IMR-90 (cell line): ENCODE data around the gene PRPS2. TPM values are rescaled to one million over a fixed set of nuclear protein-coding genes. Genes with fewer than 3 reads are reported as not detected.

Source experiments
- ATAC-seq: fragments of 200-7000 bp; cut with Tn5 transposase; 2 replicates; pipeline ENCODE4 v1.9.1; 2020; ENCODE audit warnings: low read depth, mild to moderate bottlenecking, moderate library complexity
- BruUV-seq: library from RNA; stranded (reverse); fragments of 400-500 nt; replicated peaks from 2 replicates; lab custom pipeline; 2021; lab: Mats Ljungman, UMichigan
- CTCF ChIA-PET: fragments of 300-600 bp; formaldehyde crosslinking; extraction: SDS; loops from one replicate; lab custom pipeline; 2021; ENCODE audit warnings: antibody characterized with exemption; lab: Yijun Ruan, JAX
- POLR2A ChIA-PET: fragments of 300-600 bp; sonication (Branson Sonifier 250); formaldehyde crosslinking; loops from one replicate; lab custom pipeline; 2022; ENCODE audit warnings: antibody characterized with exemption; ENCODE audit not compliant: unreplicated experiment; lab: Charles Lee
- DNase-seq: peaks from one replicate; pipeline ENCODE4 v3.0.0; 2013
- H2AFZ ChIP-seq: replicated peaks from 2 replicates; pipeline ENCODE3; 2013; ENCODE audit warnings: low read length, mild to moderate bottlenecking; ENCODE audit not compliant: poor library complexity
- H2AK5ac ChIP-seq: 2 replicates; pipeline ENCODE4 v1.6.1; 2013; ENCODE audit warnings: low read depth, low read length, inconsistent platforms
- H2AK9ac ChIP-seq: replicated peaks from 2 replicates; pipeline ENCODE3; 2013; ENCODE audit warnings: mild to moderate bottlenecking, low read depth, low read length, moderate library complexity; ENCODE audit not compliant: poor library complexity
- H2BK120ac ChIP-seq: 2 replicates; pipeline ENCODE4 v1.6.1; 2013; ENCODE audit warnings: low read depth, low read length, inconsistent platforms
- H2BK15ac ChIP-seq: 3 replicates; pipeline ENCODE4 v1.6.1; 2013; ENCODE audit warnings: low read depth, low read length, inconsistent platforms
- H2BK20ac ChIP-seq: 2 replicates; pipeline ENCODE4 v1.6.1; 2013; ENCODE audit warnings: low read depth, mild to moderate bottlenecking, inconsistent platforms, low read length, moderate library complexity
- H2BK5ac ChIP-seq: 2 replicates; pipeline ENCODE4 v1.6.1; 2013; ENCODE audit warnings: mild to moderate bottlenecking, low read depth, low read length, inconsistent platforms; ENCODE audit not compliant: poor library complexity, severe bottlenecking
- H3K14ac ChIP-seq: replicated peaks from 2 replicates; pipeline ENCODE4 v1.6.1; 2013; ENCODE audit warnings: low read depth, low read length, inconsistent platforms
- H3K18ac ChIP-seq: 2 replicates; pipeline ENCODE4 v1.6.1; 2013; ENCODE audit warnings: low read depth, low read length, control low read depth
- H3K23ac ChIP-seq: 2 replicates; pipeline ENCODE4 v1.6.1; 2013; ENCODE audit warnings: low read depth, low read length, inconsistent platforms
- H3K27ac ChIP-seq: 2 replicates; pipeline ENCODE4 v1.5.1; 2013; ENCODE audit warnings: mild to moderate bottlenecking, control low read depth, low read length; ENCODE audit not compliant: insufficient read depth
- H3K27me3 ChIP-seq: 2 replicates; pipeline ENCODE4 v1.6.1; 2013; ENCODE audit warnings: low read length; ENCODE audit not compliant: control insufficient read depth, insufficient read depth
- H3K36me3 ChIP-seq: 2 replicates; pipeline ENCODE4 v1.6.1; 2013; ENCODE audit warnings: low read length, mixed read lengths; ENCODE audit not compliant: control insufficient read depth, insufficient read depth
- H3K4ac ChIP-seq: 2 replicates; pipeline ENCODE4 v1.6.1; 2013; ENCODE audit warnings: low read depth, low read length, inconsistent platforms
- H3K4me1 ChIP-seq: 2 replicates; pipeline ENCODE4 v1.6.1; 2013; ENCODE audit warnings: low read length, mixed read lengths; ENCODE audit not compliant: control insufficient read depth, insufficient read depth
- H3K4me2 ChIP-seq: 2 replicates; pipeline ENCODE4 v1.6.1; 2013; ENCODE audit warnings: low read depth, mild to moderate bottlenecking, control low read depth, low read length, moderate library complexity
- H3K4me3 ChIP-seq: 2 replicates; pipeline ENCODE4 v1.5.1; 2013; ENCODE audit warnings: low read depth, mild to moderate bottlenecking, control low read depth, low read length, moderate library complexity; ENCODE audit not compliant: insufficient read depth
- H3K56ac ChIP-seq: 2 replicates; pipeline ENCODE4 v1.6.1; 2013; ENCODE audit warnings: low read length, inconsistent platforms; ENCODE audit not compliant: insufficient read depth; ENCODE audit errors: extremely low read depth
- H3K79me1 ChIP-seq, 2 experiments: 2 replicates each; pipeline ENCODE4 v1.6.1; 2013; ENCODE audit warnings: low read length in 2 of 2, inconsistent platforms in 1 of 2, low read depth in 1 of 2
- H3K9ac ChIP-seq: 2 replicates; pipeline ENCODE4 v1.6.1; 2013; ENCODE audit warnings: low read depth, low read length, control low read depth
- H3K9me1 ChIP-seq: 2 replicates; pipeline ENCODE4 v1.6.1; 2013; ENCODE audit warnings: low read length, inconsistent platforms; ENCODE audit not compliant: insufficient read depth
- H3K9me3 ChIP-seq: 2 replicates; pipeline ENCODE4 v1.6.1; 2013; ENCODE audit warnings: low read length; ENCODE audit not compliant: control insufficient read depth, insufficient read depth
- H4K20me1 ChIP-seq: 2 replicates; pipeline ENCODE4 v1.6.1; 2013; ENCODE audit warnings: low read length, inconsistent platforms; ENCODE audit not compliant: insufficient read depth
- H4K5ac ChIP-seq: 2 replicates; pipeline ENCODE4 v1.6.1; 2013; ENCODE audit warnings: mild to moderate bottlenecking, low read depth, low read length, control low read depth
- H4K8ac ChIP-seq, 2 experiments: 2 replicates each; pipeline ENCODE4 v1.6.1; 2013; ENCODE audit warnings: low read depth in 2 of 2, low read length in 2 of 2, control low read depth in 1 of 2, inconsistent platforms in 1 of 2
- H4K91ac ChIP-seq: 2 replicates; pipeline ENCODE4 v1.6.1; 2013; ENCODE audit warnings: low read depth, low read length, inconsistent platforms; ENCODE audit not compliant: insufficient read depth
- BHLHE40 ChIP-seq: fragments of 150-350 bp; IDR thresholded peaks from 2 replicates; pipeline ENCODE4 v1.6.1; 2016; ENCODE audit warnings: mild to moderate bottlenecking, low read depth, low read length
- CEBPB ChIP-seq: IDR thresholded peaks from 2 replicates; pipeline ENCODE4 v1.6.1; 2012; ENCODE audit warnings: low read depth, low read length, improper control_type of control experiment
- CHD1 ChIP-seq: IDR thresholded peaks from 2 replicates; pipeline ENCODE4 v1.6.1; 2012; ENCODE audit warnings: low read depth, low read length, improper control_type of control experiment
- CTCF ChIP-seq: conservative IDR thresholded peaks from 2 replicates; pipeline ENCODE4 v1.5.1; 2012; ENCODE audit warnings: mild to moderate bottlenecking, low read depth, low read length, improper control_type of control experiment
- ELK1 ChIP-seq: fragments of 150-350 bp; IDR thresholded peaks from 2 replicates; pipeline ENCODE4 v1.6.1; 2016; ENCODE audit warnings: low read depth, mild to moderate bottlenecking, low read length, moderate library complexity, borderline replicate concordance
- FOS ChIP-seq: fragments of 150-350 bp; IDR thresholded peaks from 2 replicates; pipeline ENCODE4 v1.6.1; 2016; ENCODE audit warnings: low read depth, low read length
- MAFK ChIP-seq: IDR thresholded peaks from 2 replicates; pipeline ENCODE4 v1.6.1; 2012; ENCODE audit warnings: low read depth, low read length, improper control_type of control experiment
- MAZ ChIP-seq: IDR thresholded peaks from 2 replicates; pipeline ENCODE4 v1.6.1; 2012; ENCODE audit warnings: low read depth, mild to moderate bottlenecking, low read length, improper control_type of control experiment, moderate library complexity, borderline replicate concordance
- MXI1 ChIP-seq: IDR thresholded peaks from 2 replicates; pipeline ENCODE4 v1.6.1; 2012; ENCODE audit warnings: low read depth, mild to moderate bottlenecking, low read length, moderate library complexity, borderline replicate concordance
- NFE2L2 ChIP-seq: fragments of 150-350 bp; IDR thresholded peaks from 2 replicates; pipeline ENCODE4 v1.6.1; 2016; ENCODE audit warnings: low read depth, mild to moderate bottlenecking, low read length
- POLR2A ChIP-seq: IDR thresholded peaks from 2 replicates; pipeline ENCODE4 v1.6.1; 2012; ENCODE audit warnings: mild to moderate bottlenecking, low read depth, low read length
- RAD21 ChIP-seq: IDR thresholded peaks from 2 replicates; pipeline ENCODE4 v1.6.1; 2012; ENCODE audit warnings: low read length, improper control_type of control experiment
- RCOR1 ChIP-seq: IDR thresholded peaks from 2 replicates; pipeline ENCODE4 v1.6.1; 2012; ENCODE audit warnings: mild to moderate bottlenecking, low read length, improper control_type of control experiment; ENCODE audit not compliant: insufficient replicate concordance
- RFX5 ChIP-seq: IDR thresholded peaks from 2 replicates; pipeline ENCODE4 v1.8.0; 2012; ENCODE audit warnings: low read depth, mild to moderate bottlenecking, low read length, moderate library complexity
- SMC3 ChIP-seq: fragments of 150-350 bp; IDR thresholded peaks from 2 replicates; pipeline ENCODE4 v1.6.1; 2016; ENCODE audit warnings: low read depth, mild to moderate bottlenecking, antibody characterized with exemption, low read length, moderate library complexity
- USF2 ChIP-seq: fragments of 150-350 bp; IDR thresholded peaks from 2 replicates; pipeline ENCODE4 v1.6.1; 2017; ENCODE audit warnings: mild to moderate bottlenecking, antibody characterized with exemption, low read length, low read depth
- WGBS, 2 experiments: methylation state at CpG; one replicate each; pipeline versions ENCODE4 v1.1.5 to v1.1.7; 2013; ENCODE audit warnings: missing lambda C conversion rate in 2 of 2; ENCODE audit not compliant: insufficient read length in 1 of 2; ENCODE audit errors: extremely low coverage in 2 of 2; 5-methylcytosine and 5-hydroxymethylcytosine counted together
- dilution Hi-C: fragments of 300-500 bp; cut with HindIII; formaldehyde crosslinking; loops from one replicate; pipeline ENCODE4 v1.14.3; 2018; ENCODE audit warnings: low sequenced_read_pairs; ENCODE audit not compliant: unreplicated experiment
- in situ Hi-C: fragments of 300-500 bp; cut with MboI; formaldehyde crosslinking; loops from 3 replicates; pipeline ENCODE4 v1.14.3; 2019; ENCODE audit warnings: low sequenced_read_pairs, inconsistent platforms, mixed read lengths
- intact Hi-C: fragments of 100-400 bp; cut with micrococcal nuclease; formaldehyde crosslinking; loops from 2 replicates; pipeline ENCODE4 v1.10.0; 2022
- polyA plus RNA-seq, 3 experiments: library from polyadenylated mRNA; depleted of rRNA; stranded (reverse); fragments of >200 nt; gene quantifications; 2 replicates each; pipeline ENCODE4 v1.2.3, GENCODE V29; 2012; ENCODE audit warnings: low replicate concordance in 1 of 3
- total RNA-seq: library from RNA; depleted of rRNA; stranded (reverse); fragments of >200 nt; gene quantifications from 2 replicates; pipeline ENCODE4 v1.2.3, GENCODE V29; 2012

PRPS2 gene
- total and polyA plus RNA-seq, 2 of the 4 experiments (the other 2 are of a cell fraction) = 20.4 to 48.0 TPM

- ChIA-PET CTCF (no interaction called here), POLR2A (no interaction called here)
- no peak for ATAC-seq
- no peak for TF ChIP-seq BHLHE40
- TF ChIP-seq CEBPB = no peak
- no peak for TF ChIP-seq RFX5
- TF ChIP-seq SMC3 = no peak
- no peak for TF ChIP-seq CTCF
- TF ChIP-seq POLR2A = no peak
- no peak for TF ChIP-seq ELK1
- TF ChIP-seq FOS = no peak
- TF ChIP-seq MXI1 = no peak
- no peak for TF ChIP-seq USF2
- no peak for TF ChIP-seq RCOR1
- TF ChIP-seq NFE2L2 = no peak
- no peak for TF ChIP-seq MAZ
- no peak for TF ChIP-seq RAD21
- TF ChIP-seq CHD1 = no peak
- TF ChIP-seq MAFK = no peak
- H3K4me3 ChIP-seq = no peak overlapping the region
- H2BK120ac ChIP-seq = no peak overlapping the region
- in situ Hi-C loops (no loop called here), dilution Hi-C loops (no loop called here), intact Hi-C loops (no loop called here)
- no TSS peak for BruUV-seq
- H2BK15ac ChIP-seq = no peak overlapping the region
- no peak overlapping the region for H2BK20ac ChIP-seq
- H3K9me3 ChIP-seq = no peaks in the 10 kb centered on the region; the same call in 1 of the 2 replicates
- no peak overlapping the region for H3K4me2 ChIP-seq
- H3K9me1 ChIP-seq = no peaks in the 10 kb centered on the region
- H4K20me1 ChIP-seq = no peaks in the 10 kb centered on the region
- no peak overlapping the region for H2AFZ ChIP-seq
- H3K79me1 ChIP-seq = no peaks in the 10 kb centered on the region
- H2BK5ac ChIP-seq = no peak overlapping the region
- H4K5ac ChIP-seq = no peak overlapping the region
- no peak overlapping the region for H3K56ac ChIP-seq
- H3K18ac ChIP-seq = no peak overlapping the region
- H3K9ac ChIP-seq = no peak overlapping the region
- no peak overlapping the region for H3K4ac ChIP-seq
- no peak for DNase-seq
- no peaks in the 10 kb centered on the region for H3K36me3 ChIP-seq
- no CpG with 5 or more reads among the region's 3 CpGs for WGBS, 2 experiments
- H3K4me1 ChIP-seq = no peaks in the 10 kb centered on the region
- H4K91ac ChIP-seq = no peak overlapping the region
- no peak overlapping the region for H3K27ac ChIP-seq
- H2AK5ac ChIP-seq = no peak overlapping the region
- no peak overlapping the region for H2AK9ac ChIP-seq
- H3K14ac ChIP-seq = no peak overlapping the region
- no peaks in the 10 kb centered on the region; the same call in 1 of the 2 replicates for H3K27me3 ChIP-seq
- H3K23ac ChIP-seq = no peak overlapping the region
- no peak overlapping the region for H4K8ac ChIP-seq
These were observed 53.1 kb downstream of the PRPS2 start for GRCh38 chrX:12844319-12844718.
